B cell (primary cell): ENCODE results near the gene NCOA5. TPM values are rescaled to one million over a fixed set of nuclear protein-coding genes. Genes with fewer than 3 reads are reported as not detected.

Experiments used
- ATAC-seq: fragments of 200-7000 bp; cut with Tn5 transposase; one replicate; pipeline ENCODE4 v1.10.0; 2021; ENCODE audit warnings: low read depth, mild to moderate bottlenecking, moderate number of reproducible peaks, moderate library complexity
- CTCF ChIA-PET: fragments of 350-600 bp; sonication (Branson Sonifier 250); formaldehyde crosslinking; loops from one replicate; lab custom pipeline; 2021; ENCODE audit warnings: antibody characterized with exemption, inconsistent platforms; lab: Charles Lee
- POLR2A ChIA-PET: fragments of 350-600 bp; sonication (Branson Sonifier 250); formaldehyde crosslinking; loops from one replicate; lab custom pipeline; 2021; ENCODE audit warnings: antibody characterized with exemption; lab: Charles Lee
- DNase-seq: peaks from one replicate; pipeline ENCODE4 v3.0.0; 2013
- H2AFZ ChIP-seq: 2 replicates; pipeline ENCODE4 v1.6.1; 2012; ENCODE audit warnings: mild to moderate bottlenecking, low read depth, low read length; ENCODE audit not compliant: insufficient read depth, poor library complexity, severe bottlenecking
- H3K27ac ChIP-seq, 2 donors: 1 replicate in 1 of 2; 2 replicates in 1 of 2; pipeline ENCODE4 v1.5.1; 2012 to 2013; ENCODE audit warnings: low read length in 2 of 2, mild to moderate bottlenecking in 2 of 2, moderate library complexity in 1 of 2
- H3K27me3 ChIP-seq, 4 experiments: fragments of 200-600 bp in 1 of 4; sonication (generic) in 1 of 4; replicated peaks in 1 of 4; 1 replicate in 2 of 4; 2 replicates in 2 of 4; pipeline versions ENCODE4 v1.6.1 to v1.7.0; 2013 to 2016; ENCODE audit warnings: low read length in 3 of 4, mild to moderate bottlenecking in 2 of 4, mixed read lengths in 1 of 4, moderate library complexity in 1 of 4; ENCODE audit not compliant: insufficient read depth in 4 of 4, control insufficient read depth in 3 of 4; ENCODE audit errors: control extremely low read depth in 1 of 4
- H3K36me3 ChIP-seq, 2 experiments: replicated peaks in 1 of 2; 1 replicate in 1 of 2; 2 replicates in 1 of 2; pipeline versions ENCODE4 v1.6.1 to v1.7.1; 2013; ENCODE audit warnings: low read length in 1 of 2; ENCODE audit not compliant: insufficient read depth in 2 of 2, control insufficient read depth in 1 of 2; ENCODE audit errors: control extremely low read depth in 1 of 2, extremely low read depth in 1 of 2
- H3K4me1 ChIP-seq, 2 donors: fragments of 200-600 bp in 1 of 2; sonication (generic) in 1 of 2; 1 replicate in 1 of 2; 2 replicates in 1 of 2; pipeline versions ENCODE4 v1.5.1 to v1.6.1; 2013 to 2017; ENCODE audit warnings: low read length in 2 of 2; ENCODE audit not compliant: control insufficient read depth in 2 of 2, insufficient read depth in 2 of 2
- H3K4me2 ChIP-seq: replicated peaks from 2 replicates; pipeline ENCODE3; 2012; ENCODE audit warnings: mild to moderate bottlenecking, low read depth, low read length; ENCODE audit not compliant: poor library complexity, severe bottlenecking
- H3K4me3 ChIP-seq, 5 experiments: fragments of 200-600 bp in 1 of 5; sonication (generic) in 1 of 5; 1 replicate in 3 of 5; 2 replicates in 2 of 5; pipeline versions ENCODE4 v1.5.1 to v1.7.0; 2011 to 2016; ENCODE audit warnings: low read length in 4 of 5, mild to moderate bottlenecking in 4 of 5, low read depth in 2 of 5, control low read depth in 1 of 5, moderate library complexity in 1 of 5; ENCODE audit not compliant: insufficient read depth in 1 of 5; ENCODE audit errors: control extremely low read depth in 1 of 5, extremely low read depth in 1 of 5
- H3K79me2 ChIP-seq: fragments of 200-600 bp; sonication (generic); one replicate; pipeline ENCODE4 v1.6.0; 2016; ENCODE audit warnings: low read length; ENCODE audit not compliant: control insufficient read depth, insufficient read depth
- H3K9ac ChIP-seq: fragments of 200-600 bp; sonication (generic); 2 replicates; pipeline ENCODE4 v1.6.1; 2017; ENCODE audit warnings: mild to moderate bottlenecking, low read length, moderate library complexity
- H3K9me3 ChIP-seq, 3 donors: one replicate each; pipeline versions ENCODE4 v1.6.1 to v1.7.1; 2013; ENCODE audit warnings: low read length in 2 of 3; ENCODE audit not compliant: control insufficient read depth in 2 of 3, insufficient read depth in 1 of 3; ENCODE audit errors: control extremely low read depth in 1 of 3
- H4K20me1 ChIP-seq: 2 replicates; pipeline ENCODE4 v1.6.0; 2012; ENCODE audit warnings: mild to moderate bottlenecking, low read length; ENCODE audit not compliant: insufficient read depth, control insufficient read depth, poor library complexity, severe bottlenecking
- H3K27ac Mint-ChIP-seq: one replicate; pipeline ENCODE4 v1.8.0; 2021; ENCODE audit warnings: mixed read lengths
- H3K27me3 Mint-ChIP-seq: one replicate; pipeline ENCODE4 v1.8.0; 2021; ENCODE audit warnings: mixed read lengths
- H3K4me1 Mint-ChIP-seq: one replicate; pipeline ENCODE4 v1.8.0; 2021; ENCODE audit warnings: mixed read lengths
- H3K4me3 Mint-ChIP-seq: one replicate; pipeline ENCODE4 v1.8.0; 2021; ENCODE audit warnings: mixed read lengths
- H3K9me3 Mint-ChIP-seq: one replicate; pipeline ENCODE4 v1.8.0; 2022; ENCODE audit warnings: mixed read lengths; ENCODE audit not compliant: insufficient read depth
- CTCF ChIP-seq: fragments of 200-600 bp; IDR thresholded peaks from one replicate; pipeline ENCODE4 v1.8.0; 2022; ENCODE audit warnings: antibody characterized with exemption, mild to moderate bottlenecking
- EZH2 ChIP-seq: IDR thresholded peaks from 2 replicates; pipeline ENCODE4 v1.6.1; 2012; ENCODE audit warnings: borderline replicate concordance, low read depth, mild to moderate bottlenecking, moderate library complexity, low read length; ENCODE audit not compliant: insufficient read depth, poor library complexity, severe bottlenecking
- WGBS: methylation state at CpG from one replicate; pipeline ENCODE4 v1.1.5; 2013; ENCODE audit warnings: missing lambda C conversion rate; ENCODE audit not compliant: insufficient coverage; 5-methylcytosine and 5-hydroxymethylcytosine counted together
- intact Hi-C: fragments of 100-400 bp; cut with micrococcal nuclease; formaldehyde crosslinking; loops from one replicate; pipeline ENCODE4 v1.10.0; 2022
- polyA plus RNA-seq: library from polyadenylated mRNA; depleted of rRNA; stranded (reverse); fragments of >200 nt; gene quantifications from 2 replicates; pipeline ENCODE4 v1.2.3, GENCODE V29; 2012
- total RNA-seq, 2 donors: library from RNA; stranded (reverse); fragments of 120-200 nt in 1 of 2; gene quantifications; 1 replicate in 1 of 2; 2 replicates in 1 of 2; pipeline versions ENCODE4 v1.2.3 to v1.2.4, GENCODE V29; 2013 to 2022

NCOA5 gene
- total and polyA plus RNA-seq, 2 donors (not counting 1 experiment from before 2014, with no cell fraction given) = 26.0 to 41.6 TPM

- CTCF ChIA-PET = interaction anchor here (2.3 kb wide), 1 partner anchor 8 kb away, joined by 10 read pairs; no protein-coding TSS in a partner anchor
These were observed 58.7 kb downstream of the NCOA5 start for GRCh38 chr20:46031014-46031569.

More at GRCh38 chr20:46031014-46031569, 58.7 kb downstream of the NCOA5 start:
- Histone ChIP-seq H4K20me1 (no peaks in the 10 kb centered on the region), H3K27me3 (peaks cover 0 to 95% (median 43%) of the 10 kb centered on the region in 4 experiments), H3K79me2 (no peaks in the 10 kb centered on the region), H2AFZ (no peak overlapping the region), H3K27ac (no peak overlapping the region), H3K4me2 (no peak overlapping the region), H3K9ac (no peak overlapping the region), H3K9me3 (peaks cover 0 to 17% (median 0%) of the 10 kb centered on the region in 3 donors), H3K4me3 (no peak overlapping the region), H3K36me3 (no peaks in the 10 kb centered on the region), H3K4me1 (peaks cover 0 to 8% of the 10 kb centered on the region in 2 donors)
- Mint-ChIP-seq H3K27ac (no peak overlapping the region), H3K4me1 (no peaks in the 10 kb centered on the region), H3K4me3 (no peak overlapping the region), H3K27me3 (peaks cover 49% of the 10 kb centered on the region), H3K9me3 (no peaks in the 10 kb centered on the region)
- TF ChIP-seq EZH2 (no peak), CTCF (no peak)
- POLR2A ChIA-PET = no interaction called here
- WGBS = 24% methylated on average over 8 of the region's 11 CpGs
- intact Hi-C loops = no loop called here
- ATAC-seq (no peak), DNase-seq (no peak)
